ENCODE measurements around the gene CRB1. TPM values are rescaled to one million over a fixed set of nuclear protein-coding genes. Genes with fewer than 3 reads are reported as not detected.

CRB1 gene
- total RNA-seq, 4 donors from 2014 or later = 0.05 to 0.26 TPM; not detected in 2

GRCh38 chr1:197415221-197415620, 147.2 kb downstream of the CRB1 start:
- H3K4me3 ChIP-seq (ENCODE audit: low read depth, poor library complexity, severe bottlenecking) = no peak overlapping the region
- TF ChIP-seq POLR2A (IDR thresholded peaks at IDR 0.05) (no peak), CTCF (IDR thresholded peaks at IDR 0.05) (no peak)
- intact Hi-C loops (cut with DNase I; ENCODE audit: low total_unique reads) = no loop called here
- DNase-seq (ENCODE audit: low spot score in 2 of 2) = no peak
- WGBS, 2 donors = 76 to 77% methylated on average over 3 of the region's 3 CpGs

- no peak for TF ChIP-seq POLR2A (IDR thresholded peaks at IDR 0.05)
- TF ChIP-seq CTCF (IDR thresholded peaks at IDR 0.05) = no peak
- intact Hi-C loops (cut with DNase I; ENCODE audit: low total_unique reads) = loop anchor here (2.0 kb wide), 1 partner anchor 14 kb away; no protein-coding TSS in a partner anchor
- DNase-seq (ENCODE audit: low spot score in 2 of 2) = no peak
- H3K4me3 ChIP-seq (ENCODE audit: low read depth, poor library complexity, severe bottlenecking) = no peak overlapping the region
- WGBS, 2 donors = 89 to 98% methylated on average over 1 of the region's 1 CpG
Measured at GRCh38 chr1:197418693-197419092, 150.6 kb downstream of the CRB1 start.

GRCh38 chr1:197422993-197423392, 154.9 kb downstream of the CRB1 start:
- intact Hi-C loops (cut with DNase I; ENCODE audit: low total_unique reads) = no loop called here
- H3K4me3 ChIP-seq (ENCODE audit: low read depth, poor library complexity, severe bottlenecking) = no peak overlapping the region
- TF ChIP-seq POLR2A (IDR thresholded peaks at IDR 0.05) = no peak
- TF ChIP-seq CTCF (IDR thresholded peaks at IDR 0.05) = no peak
- DNase-seq (ENCODE audit: low spot score in 2 of 2) = no peak
- 67 to 80% methylated on average over 1 of the region's 1 CpG for WGBS, 2 donors

- no peak overlapping the region for H3K4me3 ChIP-seq (ENCODE audit: low read depth, poor library complexity, severe bottlenecking)
- DNase-seq (ENCODE audit: low spot score in 2 of 2) = no peak
- intact Hi-C loops (cut with DNase I; ENCODE audit: low total_unique reads) = no loop called here
- TF ChIP-seq POLR2A (IDR thresholded peaks at IDR 0.05) (no peak), CTCF (IDR thresholded peaks at IDR 0.05) (no peak)
- WGBS, 2 donors = 72 to 78% methylated on average over 6 of the region's 6 CpGs
Measured at GRCh38 chr1:197424380-197424779, 156.3 kb downstream of the CRB1 start.

- H3K4me3 ChIP-seq (ENCODE audit: low read depth, poor library complexity, severe bottlenecking) = no peak overlapping the region
- 88 to 90% methylated on average over 7 of the region's 7 CpGs for WGBS, 2 donors
- no peak for DNase-seq (ENCODE audit: low spot score in 2 of 2)
- intact Hi-C loops (cut with DNase I; ENCODE audit: low total_unique reads) = no loop called here
- no peak for TF ChIP-seq CTCF (IDR thresholded peaks at IDR 0.05)
- TF ChIP-seq POLR2A (IDR thresholded peaks at IDR 0.05) = no peak
Measured at GRCh38 chr1:197429372-197429771, 161.3 kb downstream of the CRB1 start.

GRCh38 chr1:197435224-197435623, 167.2 kb downstream of the CRB1 start:
- intact Hi-C loops (cut with DNase I; ENCODE audit: low total_unique reads) = no loop called here
- DNase-seq (ENCODE audit: low spot score in 2 of 2) = no peak
- no peak overlapping the region for H3K4me3 ChIP-seq (ENCODE audit: low read depth, poor library complexity, severe bottlenecking)
- 17 to 28% methylated on average over 1 of the region's 1 CpG for WGBS, 2 donors
- TF ChIP-seq CTCF (IDR thresholded peaks at IDR 0.05) (no peak), POLR2A (IDR thresholded peaks at IDR 0.05) (no peak)
